ENCODE measurements around the gene EVPL. TPM values are rescaled to one million over a fixed set of nuclear protein-coding genes. Genes with fewer than 3 reads are reported as not detected.

Gene EVPL
- total and polyA plus RNA-seq, 2 of the 13 experiments (the other 11 are each of a cell fraction or from before 2014, with no cell fraction given), result 2.1 to 8.2 TPM

DNA sequence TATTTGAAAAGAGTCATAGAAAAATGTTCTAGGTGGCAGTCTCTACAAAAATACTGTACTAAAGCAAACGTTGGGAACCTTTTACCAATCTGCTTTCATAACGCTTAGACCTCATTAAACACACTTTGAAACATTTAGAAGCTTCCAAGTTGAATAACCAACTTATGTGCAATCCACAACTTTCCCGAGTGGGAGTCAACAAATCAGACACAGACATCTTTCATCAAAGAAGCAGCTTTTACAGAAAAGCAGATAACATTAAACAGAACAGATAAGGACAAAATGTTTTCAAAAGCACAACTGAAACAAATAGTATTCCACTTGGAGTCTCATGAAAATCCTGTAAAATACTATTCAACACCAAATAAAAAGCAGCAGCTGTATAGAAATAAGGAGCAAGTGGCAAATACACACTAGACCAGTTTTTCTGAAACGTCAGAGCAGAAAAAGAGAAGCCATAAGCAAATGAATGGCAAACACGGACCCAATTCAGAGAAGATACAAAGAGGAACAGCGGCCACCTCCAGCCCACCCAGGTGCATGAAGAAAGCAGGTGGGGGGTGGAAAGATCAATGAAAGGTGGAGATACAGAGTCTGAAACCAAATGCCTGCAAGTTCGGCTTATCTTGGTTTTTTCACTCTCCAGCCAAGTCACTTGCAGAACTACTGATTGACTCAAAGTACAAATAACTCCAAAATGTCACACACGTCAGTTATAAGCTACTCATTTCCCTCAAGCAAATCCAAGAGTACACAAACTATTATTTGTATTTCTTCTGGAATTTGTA is 67.9 kb downstream of the EVPL start (continued):
- no peak for TF ChIP-seq ZKSCAN1 (IDR thresholded peaks at IDR 0.05; ENCODE audit: low read length)
- no peak for TF ChIP-seq ZNF775 (CRISPR knock-in tag; IDR thresholded peaks at IDR 0.05; ENCODE audit: borderline replicate concordance)
- TF ChIP-seq RNF2 (conservative IDR thresholded peaks at IDR 0.05; ENCODE audit: low read depth), result no peak
- TF ChIP-seq NPAS2 (CRISPR knock-in tag; IDR thresholded peaks at IDR 0.05; ENCODE audit: borderline replicate concordance), result no peak
- peak; percentile 72 for TF ChIP-seq MIXL1 (CRISPR knock-in tag; IDR thresholded peaks at IDR 0.05)
- TF ChIP-seq, protein P1, sequence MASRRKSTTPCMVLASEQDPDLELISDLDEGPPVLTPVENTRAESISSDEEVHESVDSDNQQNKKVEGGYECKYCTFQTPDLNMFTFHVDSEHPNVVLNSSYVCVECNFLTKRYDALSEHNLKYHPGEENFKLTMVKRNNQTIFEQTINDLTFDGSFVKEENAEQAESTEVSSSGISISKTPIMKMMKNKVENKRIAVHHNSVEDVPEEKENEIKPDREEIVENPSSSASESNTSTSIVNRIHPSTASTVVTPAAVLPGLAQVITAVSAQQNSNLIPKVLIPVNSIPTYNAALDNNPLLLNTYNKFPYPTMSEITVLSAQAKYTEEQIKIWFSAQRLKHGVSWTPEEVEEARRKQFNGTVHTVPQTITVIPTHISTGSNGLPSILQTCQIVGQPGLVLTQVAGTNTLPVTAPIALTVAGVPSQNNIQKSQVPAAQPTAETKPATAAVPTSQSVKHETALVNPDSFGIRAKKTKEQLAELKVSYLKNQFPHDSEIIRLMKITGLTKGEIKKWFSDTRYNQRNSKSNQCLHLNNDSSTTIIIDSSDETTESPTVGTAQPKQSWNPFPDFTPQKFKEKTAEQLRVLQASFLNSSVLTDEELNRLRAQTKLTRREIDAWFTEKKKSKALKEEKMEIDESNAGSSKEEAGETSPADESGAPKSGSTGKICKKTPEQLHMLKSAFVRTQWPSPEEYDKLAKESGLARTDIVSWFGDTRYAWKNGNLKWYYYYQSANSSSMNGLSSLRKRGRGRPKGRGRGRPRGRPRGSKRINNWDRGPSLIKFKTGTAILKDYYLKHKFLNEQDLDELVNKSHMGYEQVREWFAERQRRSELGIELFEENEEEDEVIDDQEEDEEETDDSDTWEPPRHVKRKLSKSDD (CRISPR knock-in tag; IDR thresholded peaks at IDR 0.05; ENCODE audit: low read depth), result no peak
- no peak for TF ChIP-seq TEF (CRISPR knock-in tag; IDR thresholded peaks at IDR 0.05)
- no peak for TF ChIP-seq REXO4 (CRISPR knock-in tag; IDR thresholded peaks at IDR 0.05; ENCODE audit: borderline replicate concordance)
- TF ChIP-seq, protein P2, sequence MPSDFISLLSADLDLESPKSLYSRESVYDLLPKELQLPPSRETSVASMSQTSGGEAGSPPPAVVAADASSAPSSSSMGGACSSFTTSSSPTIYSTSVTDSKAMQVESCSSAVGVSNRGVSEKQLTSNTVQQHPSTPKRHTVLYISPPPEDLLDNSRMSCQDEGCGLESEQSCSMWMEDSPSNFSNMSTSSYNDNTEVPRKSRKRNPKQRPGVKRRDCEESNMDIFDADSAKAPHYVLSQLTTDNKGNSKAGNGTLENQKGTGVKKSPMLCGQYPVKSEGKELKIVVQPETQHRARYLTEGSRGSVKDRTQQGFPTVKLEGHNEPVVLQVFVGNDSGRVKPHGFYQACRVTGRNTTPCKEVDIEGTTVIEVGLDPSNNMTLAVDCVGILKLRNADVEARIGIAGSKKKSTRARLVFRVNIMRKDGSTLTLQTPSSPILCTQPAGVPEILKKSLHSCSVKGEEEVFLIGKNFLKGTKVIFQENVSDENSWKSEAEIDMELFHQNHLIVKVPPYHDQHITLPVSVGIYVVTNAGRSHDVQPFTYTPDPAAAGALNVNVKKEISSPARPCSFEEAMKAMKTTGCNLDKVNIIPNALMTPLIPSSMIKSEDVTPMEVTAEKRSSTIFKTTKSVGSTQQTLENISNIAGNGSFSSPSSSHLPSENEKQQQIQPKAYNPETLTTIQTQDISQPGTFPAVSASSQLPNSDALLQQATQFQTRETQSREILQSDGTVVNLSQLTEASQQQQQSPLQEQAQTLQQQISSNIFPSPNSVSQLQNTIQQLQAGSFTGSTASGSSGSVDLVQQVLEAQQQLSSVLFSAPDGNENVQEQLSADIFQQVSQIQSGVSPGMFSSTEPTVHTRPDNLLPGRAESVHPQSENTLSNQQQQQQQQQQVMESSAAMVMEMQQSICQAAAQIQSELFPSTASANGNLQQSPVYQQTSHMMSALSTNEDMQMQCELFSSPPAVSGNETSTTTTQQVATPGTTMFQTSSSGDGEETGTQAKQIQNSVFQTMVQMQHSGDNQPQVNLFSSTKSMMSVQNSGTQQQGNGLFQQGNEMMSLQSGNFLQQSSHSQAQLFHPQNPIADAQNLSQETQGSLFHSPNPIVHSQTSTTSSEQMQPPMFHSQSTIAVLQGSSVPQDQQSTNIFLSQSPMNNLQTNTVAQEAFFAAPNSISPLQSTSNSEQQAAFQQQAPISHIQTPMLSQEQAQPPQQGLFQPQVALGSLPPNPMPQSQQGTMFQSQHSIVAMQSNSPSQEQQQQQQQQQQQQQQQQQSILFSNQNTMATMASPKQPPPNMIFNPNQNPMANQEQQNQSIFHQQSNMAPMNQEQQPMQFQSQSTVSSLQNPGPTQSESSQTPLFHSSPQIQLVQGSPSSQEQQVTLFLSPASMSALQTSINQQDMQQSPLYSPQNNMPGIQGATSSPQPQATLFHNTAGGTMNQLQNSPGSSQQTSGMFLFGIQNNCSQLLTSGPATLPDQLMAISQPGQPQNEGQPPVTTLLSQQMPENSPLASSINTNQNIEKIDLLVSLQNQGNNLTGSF (CRISPR knock-in tag; IDR thresholded peaks at IDR 0.05), result no peak
- peak; percentile 68 for TF ChIP-seq ONECUT2 (CRISPR knock-in tag; IDR thresholded peaks at IDR 0.05)
- TF ChIP-seq, protein P3, sequence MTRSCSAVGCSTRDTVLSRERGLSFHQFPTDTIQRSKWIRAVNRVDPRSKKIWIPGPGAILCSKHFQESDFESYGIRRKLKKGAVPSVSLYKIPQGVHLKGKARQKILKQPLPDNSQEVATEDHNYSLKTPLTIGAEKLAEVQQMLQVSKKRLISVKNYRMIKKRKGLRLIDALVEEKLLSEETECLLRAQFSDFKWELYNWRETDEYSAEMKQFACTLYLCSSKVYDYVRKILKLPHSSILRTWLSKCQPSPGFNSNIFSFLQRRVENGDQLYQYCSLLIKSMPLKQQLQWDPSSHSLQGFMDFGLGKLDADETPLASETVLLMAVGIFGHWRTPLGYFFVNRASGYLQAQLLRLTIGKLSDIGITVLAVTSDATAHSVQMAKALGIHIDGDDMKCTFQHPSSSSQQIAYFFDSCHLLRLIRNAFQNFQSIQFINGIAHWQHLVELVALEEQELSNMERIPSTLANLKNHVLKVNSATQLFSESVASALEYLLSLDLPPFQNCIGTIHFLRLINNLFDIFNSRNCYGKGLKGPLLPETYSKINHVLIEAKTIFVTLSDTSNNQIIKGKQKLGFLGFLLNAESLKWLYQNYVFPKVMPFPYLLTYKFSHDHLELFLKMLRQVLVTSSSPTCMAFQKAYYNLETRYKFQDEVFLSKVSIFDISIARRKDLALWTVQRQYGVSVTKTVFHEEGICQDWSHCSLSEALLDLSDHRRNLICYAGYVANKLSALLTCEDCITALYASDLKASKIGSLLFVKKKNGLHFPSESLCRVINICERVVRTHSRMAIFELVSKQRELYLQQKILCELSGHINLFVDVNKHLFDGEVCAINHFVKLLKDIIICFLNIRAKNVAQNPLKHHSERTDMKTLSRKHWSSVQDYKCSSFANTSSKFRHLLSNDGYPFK (CRISPR knock-in tag; IDR thresholded peaks at IDR 0.05; ENCODE audit: borderline replicate concordance), result no peak
- peak; percentile 60 for TF ChIP-seq HNF4A (CRISPR knock-in tag; IDR thresholded peaks at IDR 0.05)
- TF ChIP-seq ZNF703 (CRISPR knock-in tag; IDR thresholded peaks at IDR 0.05; ENCODE audit: borderline replicate concordance), result no peak
- TF ChIP-seq HDAC2 (CRISPR knock-in tag; IDR thresholded peaks at IDR 0.05), result peak; percentile 31; the same call in 1 of the 2 replicates
- no peak for TF ChIP-seq ZNF83 (CRISPR knock-in tag; IDR thresholded peaks at IDR 0.05; ENCODE audit: borderline replicate concordance)

Data from HepG2 (cell line).